Right atrium auricular region (tissue), 2 donors: ENCODE measurements around the gene ME3. TPM values are rescaled to one million over a fixed set of nuclear protein-coding genes. Genes with fewer than 3 reads are reported as not detected.

Experiments
- DNase-seq: peaks from one replicate; pipeline ENCODE4 v3.0.0-alpha.2; 2019; ENCODE audit warnings: low spot score
- H3K27ac ChIP-seq, 2 donors: fragments of 200-600 bp; sonication (generic); 1 replicate in 1 of 2; 2 replicates in 1 of 2; pipeline ENCODE4 v1.5.1; 2016 to 2019
- H3K27me3 ChIP-seq, 2 donors: fragments of 200-600 bp; sonication (generic); one replicate each; pipeline versions ENCODE4 v1.5.1 to v1.6.0; 2017 to 2019
- H3K36me3 ChIP-seq: fragments of 200-600 bp; sonication (generic); one replicate; pipeline ENCODE4 v1.5.1; 2016
- H3K4me1 ChIP-seq, 2 donors: fragments of 200-600 bp; sonication (generic); one replicate each; pipeline versions ENCODE4 v1.5.1 to v1.6.0; 2017 to 2019
- H3K4me3 ChIP-seq, 2 donors: fragments of 200-600 bp; sonication (generic); 1 replicate in 1 of 2; 2 replicates in 1 of 2; pipeline ENCODE4 v1.5.1; 2017 to 2019; ENCODE audit warnings: mild to moderate bottlenecking in 1 of 2, moderate library complexity in 1 of 2
- H3K9me3 ChIP-seq, 2 donors: fragments of 200-600 bp; sonication (generic); one replicate each; pipeline ENCODE4 v1.5.1; 2019
- total RNA-seq, 2 donors: library from RNA; depleted of rRNA; stranded (reverse); fragments of >200 nt; gene quantifications; one replicate each; pipeline ENCODE4 v1.1.0, GENCODE V29; 2016
- TF ChIP-seq, protein P1 (sequence below), 2 donors: fragments of 200-600 bp; sonication (generic); IDR thresholded peaks; one replicate each; pipeline ENCODE4 v1.5.1; 2019; ENCODE audit warnings: antibody characterized with exemption in 2 of 2

ME3 gene
- total RNA-seq, 2 donors from 2014 or later = 20.5 to 33.1 TPM

DNA sequence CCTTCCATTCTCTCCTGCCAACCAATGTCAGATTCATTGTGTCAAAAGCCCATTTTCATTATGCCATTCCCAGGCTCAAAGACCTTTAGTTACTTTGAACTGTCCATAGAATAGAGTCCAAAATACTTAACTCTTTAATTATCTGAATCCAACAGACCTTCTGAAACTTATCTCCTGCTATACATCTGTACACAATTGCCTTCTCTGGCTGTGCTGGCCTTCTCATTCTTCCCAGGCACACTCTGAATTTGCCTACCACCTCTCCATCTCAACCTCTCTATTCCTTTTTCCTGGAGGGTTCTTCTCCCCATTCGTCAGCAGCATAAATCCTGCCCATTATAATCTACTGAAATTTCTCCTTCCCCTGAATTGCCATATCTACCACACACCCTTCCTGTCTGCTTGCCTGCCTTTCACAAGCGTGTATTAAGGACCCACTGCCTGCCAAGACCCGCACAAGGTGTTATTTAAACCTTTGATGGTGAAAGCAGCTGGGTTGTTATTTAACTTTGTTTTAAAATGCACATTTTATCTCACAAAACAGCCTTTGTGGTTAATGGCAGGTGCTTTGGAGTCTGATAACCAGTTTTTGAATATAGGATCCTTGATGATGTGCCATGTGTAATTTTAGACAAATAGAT lies 171.8 kb downstream of the ME3 start:
- Histone ChIP-seq H3K4me3 (no peak overlapping the region), H3K27ac (no peak overlapping the region), H3K36me3 (no peaks in the 10 kb centered on the region), H3K4me1 (peaks cover 0 to 10% of the 10 kb centered on the region in 2 donors), H3K27me3 (no peaks in the 10 kb centered on the region), H3K9me3 (no peaks in the 10 kb centered on the region)
- TF ChIP-seq, protein P1, sequence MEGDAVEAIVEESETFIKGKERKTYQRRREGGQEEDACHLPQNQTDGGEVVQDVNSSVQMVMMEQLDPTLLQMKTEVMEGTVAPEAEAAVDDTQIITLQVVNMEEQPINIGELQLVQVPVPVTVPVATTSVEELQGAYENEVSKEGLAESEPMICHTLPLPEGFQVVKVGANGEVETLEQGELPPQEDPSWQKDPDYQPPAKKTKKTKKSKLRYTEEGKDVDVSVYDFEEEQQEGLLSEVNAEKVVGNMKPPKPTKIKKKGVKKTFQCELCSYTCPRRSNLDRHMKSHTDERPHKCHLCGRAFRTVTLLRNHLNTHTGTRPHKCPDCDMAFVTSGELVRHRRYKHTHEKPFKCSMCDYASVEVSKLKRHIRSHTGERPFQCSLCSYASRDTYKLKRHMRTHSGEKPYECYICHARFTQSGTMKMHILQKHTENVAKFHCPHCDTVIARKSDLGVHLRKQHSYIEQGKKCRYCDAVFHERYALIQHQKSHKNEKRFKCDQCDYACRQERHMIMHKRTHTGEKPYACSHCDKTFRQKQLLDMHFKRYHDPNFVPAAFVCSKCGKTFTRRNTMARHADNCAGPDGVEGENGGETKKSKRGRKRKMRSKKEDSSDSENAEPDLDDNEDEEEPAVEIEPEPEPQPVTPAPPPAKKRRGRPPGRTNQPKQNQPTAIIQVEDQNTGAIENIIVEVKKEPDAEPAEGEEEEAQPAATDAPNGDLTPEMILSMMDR (IDR thresholded peaks at IDR 0.05) = no peak
- no peak for DNase-seq

GRCh38 chr11:86499723-86500129 lies 172.7 kb downstream of the ME3 start:
- no peaks in the 10 kb centered on the region for H3K9me3 ChIP-seq
- H3K36me3 ChIP-seq = no peaks in the 10 kb centered on the region
- H3K4me3 ChIP-seq = no peak overlapping the region
- DNase-seq = no peak
- peaks cover 0 to 10% of the 10 kb centered on the region in 2 donors for H3K4me1 ChIP-seq
- no peaks in the 10 kb centered on the region for H3K27me3 ChIP-seq
- TF ChIP-seq, protein P1 (IDR thresholded peaks at IDR 0.05) = no peak
- no peak overlapping the region for H3K27ac ChIP-seq

DNA sequence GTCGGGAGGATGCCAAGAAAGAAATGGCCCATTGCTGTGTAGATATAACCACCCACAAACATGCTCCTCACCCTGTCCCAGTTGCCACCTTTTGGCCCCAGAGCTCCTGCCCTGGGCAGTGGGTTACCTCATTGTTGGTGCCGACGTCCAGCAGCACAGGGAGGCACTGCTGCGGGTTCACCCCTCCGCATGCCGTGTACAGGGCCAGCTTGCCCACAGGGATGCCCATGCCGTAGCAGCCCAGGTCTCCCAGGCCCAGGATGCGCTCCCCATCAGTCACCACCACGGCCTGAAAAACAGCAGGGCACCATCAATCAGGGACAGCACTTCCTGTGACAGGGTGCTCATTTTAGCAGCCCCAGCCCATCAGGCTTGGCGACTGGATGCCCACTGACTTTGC lies 174.6 kb downstream of the ME3 start:
- no peaks in the 10 kb centered on the region for H3K27me3 ChIP-seq
- H3K4me1 ChIP-seq = peaks cover 0 to 6% of the 10 kb centered on the region in 2 donors
- TF ChIP-seq, protein P1 (IDR thresholded peaks at IDR 0.05) = no peak
- H3K27ac ChIP-seq = no peak overlapping the region
- H3K36me3 ChIP-seq = no peaks in the 10 kb centered on the region
- H3K9me3 ChIP-seq = no peaks in the 10 kb centered on the region
- no peak overlapping the region for H3K4me3 ChIP-seq
- DNase-seq = no peak

- Histone ChIP-seq H3K4me3 (no peak overlapping the region), H3K9me3 (no peaks in the 10 kb centered on the region), H3K4me1 (peaks cover 0 to 11% of the 10 kb centered on the region in 2 donors), H3K36me3 (no peaks in the 10 kb centered on the region), H3K27ac (no peak overlapping the region), H3K27me3 (no peaks in the 10 kb centered on the region)
- no peak for DNase-seq
- TF ChIP-seq, protein P1 (IDR thresholded peaks at IDR 0.05) = no peak
Measured at GRCh38 chr11:86497310-86497709, 175.1 kb downstream of the ME3 start.

DNA sequence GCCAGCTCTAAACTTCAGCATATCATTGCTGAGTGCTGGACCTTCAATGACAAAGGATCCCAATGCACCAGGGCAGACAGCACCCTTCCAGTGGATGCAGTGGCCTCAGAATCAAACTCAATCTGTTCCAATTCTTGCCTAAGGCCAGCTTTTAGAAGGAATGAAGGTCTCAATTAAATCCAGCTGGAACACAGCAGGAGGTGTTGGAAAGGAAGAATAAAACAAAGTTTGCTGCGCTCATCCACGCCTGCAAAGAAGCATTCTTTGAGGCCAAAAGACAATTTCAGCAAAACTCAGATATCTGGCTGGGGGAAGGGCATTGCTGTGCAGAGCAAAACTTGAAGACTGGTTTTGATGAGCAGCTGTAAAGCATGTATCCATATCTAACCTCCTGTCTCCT lies 177.1 kb downstream of the ME3 start:
- Histone ChIP-seq H3K36me3 (no peaks in the 10 kb centered on the region), H3K4me3 (no peak overlapping the region), H3K27ac (no peak overlapping the region), H3K27me3 (no peaks in the 10 kb centered on the region), H3K9me3 (no peaks in the 10 kb centered on the region), H3K4me1 (peaks cover 0 to 16% of the 10 kb centered on the region in 2 donors)
- no peak for DNase-seq
- TF ChIP-seq, protein P1 (IDR thresholded peaks at IDR 0.05) = no peak
